Liver (tissue), 3 donors: Measurements from ENCODE around the gene COX5A.

Source experiments
- ATF3 ChIP-seq: IDR thresholded peaks from 2 replicates; pipeline ENCODE4 v1.6.1; 2016; ENCODE audit warnings: antibody characterized with exemption
- EGR1 ChIP-seq, 2 donors: IDR thresholded peaks; 2 replicates each; pipeline ENCODE4 v1.6.1; 2016 to 2018; ENCODE audit warnings: antibody characterized with exemption in 2 of 2, low read depth in 2 of 2
- GABPA ChIP-seq, 2 donors: IDR thresholded peaks in 1 of 2; conservative IDR thresholded peaks in 1 of 2; 2 replicates each; pipeline ENCODE4 v1.6.1; 2016; ENCODE audit warnings: antibody characterized with exemption in 2 of 2, mild to moderate bottlenecking in 1 of 2, moderate library complexity in 1 of 2
- JUND ChIP-seq, 2 donors: IDR thresholded peaks; 2 replicates each; pipeline ENCODE4 v1.6.1; 2016; ENCODE audit warnings: antibody characterized with exemption in 2 of 2
- RAD21 ChIP-seq, 2 donors: IDR thresholded peaks; 2 replicates each; pipeline ENCODE4 v1.6.1; 2016; ENCODE audit warnings: antibody characterized with exemption in 2 of 2, mild to moderate bottlenecking in 2 of 2
- REST ChIP-seq: IDR thresholded peaks from 2 replicates; pipeline ENCODE4 v1.6.1; 2016; ENCODE audit warnings: antibody characterized with exemption, mild to moderate bottlenecking
- RXRA ChIP-seq, 2 donors: IDR thresholded peaks; 2 replicates each; pipeline ENCODE4 v1.6.1; 2017 to 2018; ENCODE audit warnings: antibody characterized with exemption in 2 of 2, mild to moderate bottlenecking in 1 of 2
- SP1 ChIP-seq: IDR thresholded peaks from 2 replicates; pipeline ENCODE4 v1.6.1; 2018; ENCODE audit warnings: antibody characterized with exemption, mild to moderate bottlenecking
- TAF1 ChIP-seq: conservative IDR thresholded peaks from 2 replicates; pipeline ENCODE4 v1.6.1; 2016; ENCODE audit warnings: antibody characterized with exemption, mild to moderate bottlenecking
- YY1 ChIP-seq: IDR thresholded peaks from 2 replicates; pipeline ENCODE4 v1.6.1; 2016; ENCODE audit warnings: antibody characterized with exemption, mild to moderate bottlenecking
- TF ChIP-seq, protein P1 (sequence below): IDR thresholded peaks from 2 replicates; pipeline ENCODE4 v1.6.1; 2016; ENCODE audit warnings: antibody characterized with exemption
- TF ChIP-seq, protein P2 (sequence below): fragments of 150-350 bp; IDR thresholded peaks from 2 replicates; pipeline ENCODE4 v1.5.1; 2017; ENCODE audit warnings: improper control_type of control experiment, low read depth, low read length; ENCODE audit not compliant: missing input control
- donor health status: healthy.
- donor health status: healthy.

GRCh38 chr15:74906067-74906449 is 31.8 kb downstream of the COX5A start:
- TF ChIP-seq, protein P1, sequence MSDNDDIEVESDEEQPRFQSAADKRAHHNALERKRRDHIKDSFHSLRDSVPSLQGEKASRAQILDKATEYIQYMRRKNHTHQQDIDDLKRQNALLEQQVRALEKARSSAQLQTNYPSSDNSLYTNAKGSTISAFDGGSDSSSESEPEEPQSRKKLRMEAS: no peak
- TF ChIP-seq, protein P2, sequence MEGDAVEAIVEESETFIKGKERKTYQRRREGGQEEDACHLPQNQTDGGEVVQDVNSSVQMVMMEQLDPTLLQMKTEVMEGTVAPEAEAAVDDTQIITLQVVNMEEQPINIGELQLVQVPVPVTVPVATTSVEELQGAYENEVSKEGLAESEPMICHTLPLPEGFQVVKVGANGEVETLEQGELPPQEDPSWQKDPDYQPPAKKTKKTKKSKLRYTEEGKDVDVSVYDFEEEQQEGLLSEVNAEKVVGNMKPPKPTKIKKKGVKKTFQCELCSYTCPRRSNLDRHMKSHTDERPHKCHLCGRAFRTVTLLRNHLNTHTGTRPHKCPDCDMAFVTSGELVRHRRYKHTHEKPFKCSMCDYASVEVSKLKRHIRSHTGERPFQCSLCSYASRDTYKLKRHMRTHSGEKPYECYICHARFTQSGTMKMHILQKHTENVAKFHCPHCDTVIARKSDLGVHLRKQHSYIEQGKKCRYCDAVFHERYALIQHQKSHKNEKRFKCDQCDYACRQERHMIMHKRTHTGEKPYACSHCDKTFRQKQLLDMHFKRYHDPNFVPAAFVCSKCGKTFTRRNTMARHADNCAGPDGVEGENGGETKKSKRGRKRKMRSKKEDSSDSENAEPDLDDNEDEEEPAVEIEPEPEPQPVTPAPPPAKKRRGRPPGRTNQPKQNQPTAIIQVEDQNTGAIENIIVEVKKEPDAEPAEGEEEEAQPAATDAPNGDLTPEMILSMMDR: no peak
- TF ChIP-seq SP1: no peak
- TF ChIP-seq GABPA (IDR thresholded peaks at IDR 0.05 in 1 of 2, conservative IDR thresholded peaks at IDR 0.05 in 1 of 2): no peak
- no peak for TF ChIP-seq RXRA (IDR thresholded peaks at IDR 0.05)
- TF ChIP-seq ATF3: no peak
- no peak for TF ChIP-seq TAF1
- TF ChIP-seq YY1: no peak
- TF ChIP-seq REST: no peak
- TF ChIP-seq JUND (IDR thresholded peaks at IDR 0.05): no peak
- TF ChIP-seq EGR1 (IDR thresholded peaks at IDR 0.05; ENCODE audit: low read depth in 2 of 2): no peak
- TF ChIP-seq RAD21 (IDR thresholded peaks at IDR 0.05): no peak
